OCI-LY3 (cell line): ENCODE results near the gene HYAL1.

ENCODE experiments used
- H2AFZ ChIP-seq: fragments of 200-600, 300-600 bp; shearing (Covaris generic); 2 replicates; pipeline ENCODE4 v1.6.0; 2014; ENCODE audit warnings: antibody characterized with exemption, low read depth, low read length
- H3K27ac ChIP-seq: fragments of 200-600, 300-600 bp; sonication (generic); 2 replicates; pipeline ENCODE4 v1.5.1; 2014; ENCODE audit warnings: mild to moderate bottlenecking, low read length, moderate library complexity, mixed read lengths
- H3K27me3 ChIP-seq: fragments of 200-600, 300-600 bp; sonication (generic); 2 replicates; pipeline ENCODE4 v1.6.1; 2014; ENCODE audit warnings: low read depth, low read length, mixed read lengths
- H3K36me3 ChIP-seq: fragments of 200-600, 300-600 bp; sonication (generic); replicated peaks from 2 replicates; pipeline ENCODE3; 2014; ENCODE audit warnings: low read depth, low read length, mixed read lengths
- H3K4me1 ChIP-seq: fragments of 300-600, 200-600 bp; sonication (generic); 2 replicates; pipeline ENCODE4 v1.6.1; 2014; ENCODE audit warnings: low read length, mixed read lengths
- H3K4me2 ChIP-seq: fragments of 200-600, 300-600 bp; sonication (generic); 2 replicates; pipeline ENCODE4 v1.6.1; 2014; ENCODE audit warnings: low read length, mixed read lengths
- H3K4me3 ChIP-seq: fragments of 300-600, 200-600 bp; sonication (generic); 2 replicates; pipeline ENCODE4 v1.5.1; 2014; ENCODE audit warnings: antibody characterized with exemption, mild to moderate bottlenecking, low read length, moderate library complexity
- H3K79me2 ChIP-seq: fragments of 300-600, 200-600 bp; shearing (Covaris generic); 2 replicates; pipeline ENCODE4 v1.6.1; 2014; ENCODE audit warnings: mild to moderate bottlenecking, low read length, mixed read lengths
- H3K9ac ChIP-seq: fragments of 300-600, 200-600 bp; shearing (Covaris generic); 2 replicates; pipeline ENCODE4 v1.6.0; 2014; ENCODE audit warnings: mild to moderate bottlenecking, low read length, moderate library complexity
- H3K9me3 ChIP-seq: fragments of 200-600, 300-600 bp; shearing (Covaris generic); 2 replicates; pipeline ENCODE4 v1.6.1; 2014; ENCODE audit warnings: low read length, mixed read lengths; ENCODE audit not compliant: insufficient read depth
- H4K20me1 ChIP-seq: fragments of 200-600, 300-600 bp; sonication (generic); 2 replicates; pipeline ENCODE4 v1.6.1; 2016; ENCODE audit warnings: low read length, mixed read lengths; ENCODE audit not compliant: insufficient read depth
- CTCF ChIP-seq: fragments of 200-600, 300-600 bp; sonication (generic); IDR thresholded peaks from 2 replicates; pipeline ENCODE4 v1.5.1; 2014; ENCODE audit warnings: antibody characterized with exemption, low read length, low read depth
- EZH2phosphoT487 ChIP-seq: fragments of 200-600 bp; shearing (Covaris generic); IDR thresholded peaks from 2 replicates; pipeline ENCODE4 v1.6.1; 2018; ENCODE audit warnings: antibody characterized with exemption, mixed run types, low read depth

Gene HYAL1

GRCh38 chr3:50337175-50337861 lies 33.9 kb upstream of the HYAL1 start:
- Histone ChIP-seq H3K36me3 (peaks cover 23% of the 10 kb centered on the region), H3K4me3 (peak overlapping the region; percentile 84), H3K4me1 (peaks cover 21% of the 10 kb centered on the region), H2AFZ (peak overlapping the region; percentile 31; the same call in 1 of the 2 replicates), H3K79me2 (peaks cover 59% of the 10 kb centered on the region), H3K9ac (peak overlapping the region; percentile 94), H3K9me3 (no peaks in the 10 kb centered on the region), H3K27me3 (no peaks in the 10 kb centered on the region), H4K20me1 (peaks cover 15% of the 10 kb centered on the region), H3K4me2 (peak overlapping the region; percentile 85), H3K27ac (peak overlapping the region; percentile 82)
- TF ChIP-seq EZH2phosphoT487, result no peak
- no peak for TF ChIP-seq CTCF

GRCh38 chr3:50336452-50337174 lies 33.2 kb upstream of the HYAL1 start:
- Histone ChIP-seq H3K27me3 (no peaks in the 10 kb centered on the region), H4K20me1 (peaks cover 15% of the 10 kb centered on the region), H3K4me1 (peaks cover 21% of the 10 kb centered on the region), H3K4me2 (peak overlapping the region; percentile 85), H3K27ac (peak overlapping the region; percentile 82), H3K9ac (peak overlapping the region; percentile 94), H3K4me3 (peak overlapping the region; percentile 84), H3K36me3 (peaks cover 30% of the 10 kb centered on the region), H3K9me3 (no peaks in the 10 kb centered on the region), H2AFZ (no peak overlapping the region), H3K79me2 (peaks cover 66% of the 10 kb centered on the region)
- TF ChIP-seq EZH2phosphoT487 (no peak), CTCF (no peak)

GRCh38 chr3:50334339-50335075 lies 31.1 kb upstream of the HYAL1 start:
- Histone ChIP-seq H2AFZ (no peak overlapping the region), H4K20me1 (peaks cover 15% of the 10 kb centered on the region), H3K4me2 (no peak overlapping the region), H3K4me1 (peaks cover 21% of the 10 kb centered on the region), H3K36me3 (peaks cover 51% of the 10 kb centered on the region), H3K27ac (no peak overlapping the region), H3K9me3 (no peaks in the 10 kb centered on the region), H3K79me2 (peaks cover 72% of the 10 kb centered on the region), H3K9ac (no peak overlapping the region), H3K4me3 (no peak overlapping the region), H3K27me3 (no peaks in the 10 kb centered on the region)
- TF ChIP-seq EZH2phosphoT487 (no peak), CTCF (no peak)
